DND-41 (cell line): ENCODE data around the gene MYPN.

Source experiments
- ATAC-seq: fragments of 200-7000 bp; cut with Tn5 transposase; 3 replicates; pipeline ENCODE4 v1.9.1; 2021; ENCODE audit warnings: low read depth; ENCODE audit not compliant: insufficient read depth
- DNase-seq: peaks from one replicate; pipeline ENCODE4 v3.0.0-alpha.2; 2020
- H2AFZ ChIP-seq: 2 replicates; pipeline ENCODE4 v1.6.0; 2012; ENCODE audit warnings: low read depth, low read length
- H3K27ac ChIP-seq: 2 replicates; pipeline ENCODE4 v1.5.1; 2012; ENCODE audit warnings: low read length, inconsistent platforms
- H3K27me3 ChIP-seq: fragments of 200-600 bp; sonication (generic); 2 replicates; pipeline ENCODE4 v1.6.0; 2012; ENCODE audit warnings: low read length, mild to moderate bottlenecking, inconsistent platforms; ENCODE audit not compliant: insufficient read depth, poor library complexity
- H3K36me3 ChIP-seq: 2 replicates; pipeline ENCODE4 v1.5.1; 2012; ENCODE audit warnings: low read length, inconsistent platforms; ENCODE audit not compliant: insufficient read depth
- H3K4me1 ChIP-seq: 2 replicates; pipeline ENCODE4 v1.5.1; 2012; ENCODE audit warnings: mild to moderate bottlenecking, low read length; ENCODE audit not compliant: insufficient read depth
- H3K4me2 ChIP-seq: 2 replicates; pipeline ENCODE4 v1.6.0; 2012; ENCODE audit warnings: mild to moderate bottlenecking, moderate library complexity, low read length, inconsistent platforms; ENCODE audit not compliant: insufficient read depth
- H3K4me3 ChIP-seq, 2 experiments: fragments of 200-600 bp in 1 of 2; shearing (Covaris generic) in 1 of 2; 2 replicates each; pipeline ENCODE4 v1.5.1; 2012 to 2016; ENCODE audit warnings: inconsistent platforms in 2 of 2, low read length in 2 of 2, mild to moderate bottlenecking in 2 of 2, low read depth in 1 of 2, moderate library complexity in 1 of 2
- H3K79me2 ChIP-seq: 2 replicates; pipeline ENCODE4 v1.6.0; 2012; ENCODE audit warnings: low read length, inconsistent platforms; ENCODE audit not compliant: insufficient read depth
- H3K9ac ChIP-seq: 2 replicates; pipeline ENCODE4 v1.6.0; 2012; ENCODE audit warnings: low read depth, mild to moderate bottlenecking, inconsistent platforms, low read length, moderate library complexity
- H3K9me3 ChIP-seq: 2 replicates; pipeline ENCODE4 v1.5.1; 2012; ENCODE audit warnings: low read length, moderate library complexity, mild to moderate bottlenecking, inconsistent platforms; ENCODE audit not compliant: insufficient read depth, severe bottlenecking
- H4K20me1 ChIP-seq: 2 replicates; pipeline ENCODE4 v1.6.0; 2012; ENCODE audit warnings: low read length; ENCODE audit not compliant: insufficient read depth
- CTCF ChIP-seq: IDR thresholded peaks from 2 replicates; pipeline ENCODE4 v1.5.1; 2012; ENCODE audit warnings: borderline replicate concordance, low read length, moderate library complexity, mild to moderate bottlenecking; ENCODE audit not compliant: poor library complexity, severe bottlenecking; ENCODE audit errors: extremely low read depth
- EZH2 ChIP-seq: IDR thresholded peaks from 3 replicates; pipeline ENCODE4 v1.6.1; 2012; ENCODE audit warnings: borderline replicate concordance, low read depth, mild to moderate bottlenecking, moderate library complexity, low read length, inconsistent platforms; ENCODE audit not compliant: severe bottlenecking

Gene MYPN

GRCh38 chr10:68138526-68138925 lies 29.2 kb downstream of the MYPN start:
- Histone ChIP-seq H3K27me3 (peaks cover 11% of the 10 kb centered on the region), H3K27ac (no peak overlapping the region), H3K4me2 (no peak overlapping the region), H3K9ac (no peak overlapping the region), H4K20me1 (no peaks in the 10 kb centered on the region), H3K4me1 (no peaks in the 10 kb centered on the region), H3K4me3 (no peak overlapping the region), H3K9me3 (no peaks in the 10 kb centered on the region), H3K36me3 (no peaks in the 10 kb centered on the region), H2AFZ (no peak overlapping the region), H3K79me2 (no peaks in the 10 kb centered on the region)
- ATAC-seq (no peak), DNase-seq (no peak)
- TF ChIP-seq EZH2 (no peak), CTCF (no peak)

- Histone ChIP-seq H3K27ac (no peak overlapping the region), H3K27me3 (peaks cover 11% of the 10 kb centered on the region), H3K79me2 (no peaks in the 10 kb centered on the region), H3K4me3 (no peak overlapping the region), H3K4me2 (no peak overlapping the region), H2AFZ (no peak overlapping the region), H3K4me1 (no peaks in the 10 kb centered on the region), H3K9me3 (no peaks in the 10 kb centered on the region), H4K20me1 (no peaks in the 10 kb centered on the region), H3K9ac (no peak overlapping the region), H3K36me3 (no peaks in the 10 kb centered on the region)
- no peak for ATAC-seq
- TF ChIP-seq CTCF (no peak), EZH2 (no peak)
- no peak for DNase-seq
Observed at GRCh38 chr10:68139448-68140272, 30.4 kb downstream of the MYPN start.

- Histone ChIP-seq H2AFZ (no peak overlapping the region), H3K27ac (no peak overlapping the region), H3K9ac (no peak overlapping the region), H4K20me1 (no peaks in the 10 kb centered on the region), H3K36me3 (no peaks in the 10 kb centered on the region), H3K79me2 (no peaks in the 10 kb centered on the region), H3K4me2 (no peak overlapping the region), H3K27me3 (peaks cover 17% of the 10 kb centered on the region), H3K9me3 (no peaks in the 10 kb centered on the region), H3K4me3 (no peak overlapping the region), H3K4me1 (no peaks in the 10 kb centered on the region)
- TF ChIP-seq EZH2 = no peak
- TF ChIP-seq CTCF = no peak
- DNase-seq (no peak), ATAC-seq (no peak)
Observed at GRCh38 chr10:68142761-68143160, 33.5 kb downstream of the MYPN start.
